GM19452 (cell line): ENCODE measurements around the gene ZNF740.
"Not testable (repeated sequence)": the region's sequence is repeated elsewhere in the genome, so short reads cannot be mapped to it uniquely, and the experiment has no call there.

Experiments
- ATAC-seq: cut with Tn5 transposase; IDR thresholded peaks from one replicate; pipeline ENCODE4 v1.9.1; 2021; ENCODE audit not compliant: unreplicated experiment

ZNF740 gene

GRCh38 chr12:53193985-53194716 lies 13.6 kb downstream of the ZNF740 start:
- no peak for ATAC-seq

GRCh38 chr12:53194973-53195372 lies 14.5 kb downstream of the ZNF740 start:
- ATAC-seq: no peak

GRCh38 chr12:53195516-53196420 lies 15.2 kb downstream of the ZNF740 start:
- ATAC-seq: no peak

GRCh38 chr12:53196486-53196885 lies 16.0 kb downstream of the ZNF740 start:
- no peak for ATAC-seq

GRCh38 chr12:53197011-53197640 lies 16.6 kb downstream of the ZNF740 start:
- no peak for ATAC-seq

GRCh38 chr12:53198486-53199110 lies 18.1 kb downstream of the ZNF740 start:
- no peak for ATAC-seq

GRCh38 chr12:53199700-53200099 lies 19.2 kb downstream of the ZNF740 start:
- ATAC-seq: no peak

- no peak for ATAC-seq
These were observed 19.6 kb downstream of the ZNF740 start for GRCh38 chr12:53200107-53200457.

- no peak for ATAC-seq
These were observed 20.1 kb downstream of the ZNF740 start for GRCh38 chr12:53200458-53201176.

- ATAC-seq: no peak
These were observed 20.6 kb downstream of the ZNF740 start for GRCh38 chr12:53201177-53201541.

GRCh38 chr12:53201639-53202038 lies 21.1 kb downstream of the ZNF740 start:
- no peak for ATAC-seq

- not testable (repeated sequence) for ATAC-seq
These were observed 21.8 kb downstream of the ZNF740 start for GRCh38 chr12:53202316-53202715.

- ATAC-seq: no peak
These were observed 23.8 kb downstream of the ZNF740 start for GRCh38 chr12:53204351-53204750.

- ATAC-seq: peak; percentile 66
These were observed 25.4 kb downstream of the ZNF740 start for GRCh38 chr12:53205747-53206419.

- peak; percentile 37 for ATAC-seq
These were observed 26.5 kb downstream of the ZNF740 start, which contains the start of gene ITGB7 for GRCh38 chr12:53207042-53207441. Gene ITGB7, minus strand, starts transcription at chr12:53207251. Its CDS starts 6,808 bp downstream, at chr12:53200443.

- no peak for ATAC-seq
These were observed 27.9 kb downstream of the ZNF740 start for GRCh38 chr12:53208435-53208834.

- ATAC-seq: no peak
These were observed 28.4 kb downstream of the ZNF740 start for GRCh38 chr12:53208877-53209463.

GRCh38 chr12:53210843-53211242 lies 30.3 kb downstream of the ZNF740 start:
- no peak for ATAC-seq

- ATAC-seq: no peak
These were observed 31.2 kb downstream of the ZNF740 start for GRCh38 chr12:53211476-53212381.
